GM23338 (cell line): ENCODE measurements around the gene MAPK8IP2. TPM values are rescaled to one million over a fixed set of nuclear protein-coding genes. Genes with fewer than 3 reads are reported as not detected.

Experiments
- ATAC-seq: fragments of 200-7000 bp; cut with Tn5 transposase; 3 replicates; pipeline ENCODE4 v1.9.1; 2020
- DNase-seq: peaks from one replicate; pipeline ENCODE4 v3.0.0-alpha.2; 2015; ENCODE audit warnings: low spot score
- H2AFZ ChIP-seq: fragments of 200-600 bp; sonication (generic); 2 replicates; pipeline ENCODE4 v1.8.0; 2016; ENCODE audit warnings: antibody characterized with exemption, mild to moderate bottlenecking, moderate library complexity
- H3F3A ChIP-seq: fragments of 200-600 bp; sonication (generic); replicated peaks from 2 replicates; pipeline ENCODE4 v1.8.0; 2017; ENCODE audit warnings: antibody characterized with exemption, mixed run types, low read depth
- H3K27ac ChIP-seq: fragments of 200-600 bp; sonication (generic); 2 replicates; pipeline ENCODE4 v1.6.1; 2016; ENCODE audit warnings: low read depth
- H3K27me3 ChIP-seq: fragments of 200-600 bp; sonication (generic); 2 replicates; pipeline ENCODE4 v1.8.0; 2016; ENCODE audit warnings: mild to moderate bottlenecking, mixed run types, moderate library complexity; ENCODE audit not compliant: insufficient read depth
- H3K36me3 ChIP-seq: fragments of 200-600 bp; sonication (generic); 2 replicates; pipeline ENCODE4 v1.8.0; 2016; ENCODE audit warnings: mild to moderate bottlenecking; ENCODE audit not compliant: insufficient read depth
- H3K4me1 ChIP-seq: fragments of 200-600 bp; sonication (generic); 2 replicates; pipeline ENCODE4 v1.8.0; 2016; ENCODE audit warnings: mild to moderate bottlenecking, moderate library complexity; ENCODE audit not compliant: insufficient read depth
- H3K4me2 ChIP-seq: fragments of 200-600 bp; sonication (generic); 2 replicates; pipeline ENCODE4 v1.7.1; 2017; ENCODE audit warnings: mixed run types
- H3K4me3 ChIP-seq: fragments of 200-600 bp; sonication (generic); 2 replicates; pipeline ENCODE4 v1.6.1; 2016; ENCODE audit warnings: mixed run types
- H3K79me2 ChIP-seq: fragments of 200-600 bp; sonication (generic); replicated peaks from 2 replicates; pipeline ENCODE4 v1.8.0; 2017; ENCODE audit warnings: mild to moderate bottlenecking; ENCODE audit not compliant: insufficient read depth
- H3K9me2 ChIP-seq: fragments of 200-600 bp; sonication (generic); 2 replicates; pipeline ENCODE4 v1.8.0; 2017; ENCODE audit not compliant: insufficient read depth
- H4K20me1 ChIP-seq: fragments of 200-600 bp; sonication (generic); replicated peaks from 2 replicates; pipeline ENCODE4 v1.8.0; 2017; ENCODE audit warnings: mild to moderate bottlenecking; ENCODE audit not compliant: insufficient read depth
- H3K27ac Mint-ChIP-seq: 2 replicates; pipeline ENCODE4 v1.8.0; 2020; ENCODE audit warnings: inconsistent platforms, mild to moderate bottlenecking, moderate library complexity, mixed read lengths
- H3K27me3 Mint-ChIP-seq: 3 replicates; pipeline ENCODE4 v1.8.0; 2022; ENCODE audit warnings: low read depth, mild to moderate bottlenecking, moderate library complexity, mixed read lengths, inconsistent platforms; ENCODE audit not compliant: insufficient read depth, poor library complexity
- H3K36me3 Mint-ChIP-seq: 3 replicates; pipeline ENCODE4 v1.8.0; 2021; ENCODE audit warnings: low read depth, mild to moderate bottlenecking, inconsistent platforms, moderate library complexity, mixed read lengths
- H3K4me1 Mint-ChIP-seq: 3 replicates; pipeline ENCODE4 v1.8.0; 2020; ENCODE audit warnings: mild to moderate bottlenecking, inconsistent platforms, mixed read lengths
- H3K4me3 Mint-ChIP-seq: 3 replicates; pipeline ENCODE4 v1.8.0; 2021; ENCODE audit warnings: moderate library complexity, mild to moderate bottlenecking, inconsistent platforms, mixed read lengths
- H3K9me3 Mint-ChIP-seq: 3 replicates; pipeline ENCODE4 v1.8.0; 2020; ENCODE audit warnings: moderate library complexity, mild to moderate bottlenecking, inconsistent platforms, mixed read lengths
- CTCF ChIP-seq, 2 experiments: fragments of 200-600 bp in 1 of 2; sonication (generic) in 1 of 2; conservative IDR thresholded peaks; 2 replicates each; pipeline versions ENCODE4 v1.5.1 to v1.6.1; 2016 to 2017; ENCODE audit warnings: antibody characterized with exemption in 2 of 2, low read depth in 2 of 2, mild to moderate bottlenecking in 2 of 2, moderate library complexity in 1 of 2
- EZH2 ChIP-seq: fragments of 200-600 bp; sonication (generic); IDR thresholded peaks from one replicate; pipeline ENCODE4 v1.8.0; 2017; ENCODE audit warnings: antibody characterized with exemption, mild to moderate bottlenecking, low read depth; ENCODE audit not compliant: unreplicated experiment
- polyA plus RNA-seq: library from polyadenylated mRNA; unstranded; fragments of >200 nt; fragmentation: Nextera tagmentation; extraction: Ambion mirVana; gene quantifications from 2 replicates; pipeline ENCODE4 v1.2.1, GENCODE V29; 2016
- total RNA-seq: library from RNA; depleted of rRNA; stranded (reverse); fragments of >200 nt; shearing (Covaris generic); gene quantifications from 2 replicates; pipeline ENCODE4 v1.2.3, GENCODE V29; 2014
- TF ChIP-seq, protein P1 (sequence below): fragments of 250-450 bp; sonication (Bioruptor Pico); IDR thresholded peaks from 2 replicates; pipeline ENCODE4 v1.5.0; 2020; ENCODE audit warnings: mild to moderate bottlenecking, moderate library complexity

MAPK8IP2 gene
- total and polyA plus RNA-seq, 2 experiments from 2014 or later = 0.15 to 3.5 TPM

DNA sequence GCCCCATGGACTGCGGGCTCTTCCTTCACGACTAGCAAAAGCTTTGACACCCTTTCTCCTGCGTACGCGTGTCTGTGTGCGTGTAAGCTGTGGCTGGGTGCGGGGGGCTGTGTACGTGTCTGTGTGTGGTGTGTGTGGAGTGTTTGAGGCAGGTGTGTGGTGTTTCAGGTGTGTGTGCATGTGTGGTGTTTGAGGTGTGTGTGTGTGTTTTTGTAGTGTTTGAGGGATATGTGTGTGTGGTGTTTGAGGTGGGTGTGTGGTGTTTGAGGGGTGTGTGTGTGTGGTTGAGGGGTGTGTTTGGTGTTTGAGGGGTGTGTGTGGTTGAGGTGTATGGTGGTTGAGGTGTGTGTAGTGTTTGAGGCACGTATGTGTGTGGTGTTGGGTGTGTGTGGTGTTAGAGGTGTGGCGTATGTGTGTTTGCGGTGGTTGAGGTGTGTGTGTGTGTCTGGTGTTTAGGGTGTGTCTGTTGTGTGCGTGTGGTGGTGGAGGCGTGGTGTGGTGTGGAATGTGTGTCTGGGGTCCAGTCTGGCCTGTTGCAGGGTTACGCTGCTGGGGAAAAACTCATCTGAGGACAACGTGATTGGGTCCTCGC is 28.0 kb downstream of the MAPK8IP2 start (continued):
- TF ChIP-seq, protein P1, sequence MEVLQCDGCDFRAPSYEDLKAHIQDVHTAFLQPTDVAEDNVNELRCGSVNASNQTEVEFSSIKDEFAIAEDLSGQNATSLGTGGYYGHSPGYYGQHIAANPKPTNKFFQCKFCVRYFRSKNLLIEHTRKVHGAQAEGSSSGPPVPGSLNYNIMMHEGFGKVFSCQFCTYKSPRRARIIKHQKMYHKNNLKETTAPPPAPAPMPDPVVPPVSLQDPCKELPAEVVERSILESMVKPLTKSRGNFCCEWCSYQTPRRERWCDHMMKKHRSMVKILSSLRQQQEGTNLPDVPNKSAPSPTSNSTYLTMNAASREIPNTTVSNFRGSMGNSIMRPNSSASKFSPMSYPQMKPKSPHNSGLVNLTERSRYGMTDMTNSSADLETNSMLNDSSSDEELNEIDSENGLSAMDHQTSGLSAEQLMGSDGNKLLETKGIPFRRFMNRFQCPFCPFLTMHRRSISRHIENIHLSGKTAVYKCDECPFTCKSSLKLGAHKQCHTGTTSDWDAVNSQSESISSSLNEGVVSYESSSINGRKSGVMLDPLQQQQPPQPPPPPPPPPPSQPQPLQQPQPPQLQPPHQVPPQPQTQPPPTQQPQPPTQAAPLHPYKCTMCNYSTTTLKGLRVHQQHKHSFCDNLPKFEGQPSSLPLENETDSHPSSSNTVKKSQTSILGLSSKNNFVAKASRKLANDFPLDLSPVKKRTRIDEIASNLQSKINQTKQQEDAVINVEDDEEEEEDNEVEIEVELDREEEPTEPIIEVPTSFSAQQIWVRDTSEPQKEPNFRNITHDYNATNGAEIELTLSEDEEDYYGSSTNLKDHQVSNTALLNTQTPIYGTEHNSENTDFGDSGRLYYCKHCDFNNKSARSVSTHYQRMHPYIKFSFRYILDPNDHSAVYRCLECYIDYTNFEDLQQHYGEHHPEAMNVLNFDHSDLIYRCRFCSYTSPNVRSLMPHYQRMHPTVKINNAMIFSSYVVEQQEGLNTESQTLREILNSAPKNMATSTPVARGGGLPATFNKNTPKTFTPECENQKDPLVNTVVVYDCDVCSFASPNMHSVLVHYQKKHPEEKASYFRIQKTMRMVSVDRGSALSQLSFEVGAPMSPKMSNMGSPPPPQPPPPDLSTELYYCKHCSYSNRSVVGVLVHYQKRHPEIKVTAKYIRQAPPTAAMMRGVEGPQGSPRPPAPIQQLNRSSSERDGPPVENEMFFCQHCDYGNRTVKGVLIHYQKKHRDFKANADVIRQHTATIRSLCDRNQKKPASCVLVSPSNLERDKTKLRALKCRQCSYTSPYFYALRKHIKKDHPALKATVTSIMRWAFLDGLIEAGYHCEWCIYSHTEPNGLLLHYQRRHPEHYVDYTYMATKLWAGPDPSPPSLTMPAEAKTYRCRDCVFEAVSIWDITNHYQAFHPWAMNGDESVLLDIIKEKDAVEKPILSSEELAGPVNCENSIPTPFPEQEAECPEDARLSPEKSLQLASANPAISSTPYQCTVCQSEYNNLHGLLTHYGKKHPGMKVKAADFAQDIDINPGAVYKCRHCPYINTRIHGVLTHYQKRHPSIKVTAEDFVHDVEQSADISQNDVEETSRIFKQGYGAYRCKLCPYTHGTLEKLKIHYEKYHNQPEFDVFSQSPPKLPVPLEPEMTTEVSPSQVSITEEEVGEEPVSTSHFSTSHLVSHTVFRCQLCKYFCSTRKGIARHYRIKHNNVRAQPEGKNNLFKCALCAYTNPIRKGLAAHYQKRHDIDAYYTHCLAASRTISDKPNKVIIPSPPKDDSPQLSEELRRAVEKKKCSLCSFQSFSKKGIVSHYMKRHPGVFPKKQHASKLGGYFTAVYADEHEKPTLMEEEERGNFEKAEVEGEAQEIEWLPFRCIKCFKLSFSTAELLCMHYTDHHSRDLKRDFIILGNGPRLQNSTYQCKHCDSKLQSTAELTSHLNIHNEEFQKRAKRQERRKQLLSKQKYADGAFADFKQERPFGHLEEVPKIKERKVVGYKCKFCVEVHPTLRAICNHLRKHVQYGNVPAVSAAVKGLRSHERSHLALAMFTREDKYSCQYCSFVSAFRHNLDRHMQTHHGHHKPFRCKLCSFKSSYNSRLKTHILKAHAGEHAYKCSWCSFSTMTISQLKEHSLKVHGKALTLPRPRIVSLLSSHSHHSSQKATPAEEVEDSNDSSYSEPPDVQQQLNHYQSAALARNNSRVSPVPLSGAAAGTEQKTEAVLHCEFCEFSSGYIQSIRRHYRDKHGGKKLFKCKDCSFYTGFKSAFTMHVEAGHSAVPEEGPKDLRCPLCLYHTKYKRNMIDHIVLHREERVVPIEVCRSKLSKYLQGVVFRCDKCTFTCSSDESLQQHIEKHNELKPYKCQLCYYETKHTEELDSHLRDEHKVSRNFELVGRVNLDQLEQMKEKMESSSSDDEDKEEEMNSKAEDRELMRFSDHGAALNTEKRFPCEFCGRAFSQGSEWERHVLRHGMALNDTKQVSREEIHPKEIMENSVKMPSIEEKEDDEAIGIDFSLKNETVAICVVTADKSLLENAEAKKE = no peak
- TF ChIP-seq EZH2 = no peak
- no peak for TF ChIP-seq CTCF (conservative IDR thresholded peaks at IDR 0.05; ENCODE audit: low read depth in 2 of 2)

DNA sequence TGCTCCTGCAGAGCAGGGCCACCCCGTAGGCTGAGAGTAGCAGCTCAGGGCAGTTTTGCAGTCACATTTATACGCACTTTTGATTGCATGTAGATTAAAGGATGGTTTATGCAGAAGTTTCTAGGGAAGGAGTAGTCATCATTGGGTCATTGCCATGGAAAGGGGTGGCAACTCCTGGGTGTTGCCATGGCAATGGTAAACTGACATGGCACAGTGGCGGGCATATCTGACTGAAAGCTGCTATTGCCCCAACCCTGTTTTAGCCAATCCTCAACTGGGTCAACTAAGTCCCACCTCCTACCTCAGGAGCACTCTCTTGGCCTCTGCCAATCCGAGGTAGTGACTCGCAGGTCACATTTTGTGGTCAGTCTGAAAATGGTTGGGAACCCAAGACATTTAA is 29.8 kb downstream of the MAPK8IP2 start:
- Mint-ChIP-seq H3K4me3 (no peak overlapping the region), H3K27ac (no peak overlapping the region), H3K4me1 (peaks cover 6% of the 10 kb centered on the region), H3K36me3 (no peaks in the 10 kb centered on the region), H3K9me3 (no peaks in the 10 kb centered on the region), H3K27me3 (peaks cover 7% of the 10 kb centered on the region)
- H3F3A ChIP-seq = peaks cover 6% of the 10 kb centered on the region; the same call in 1 of the 2 replicates
- no peaks in the 10 kb centered on the region for H3K9me2 ChIP-seq
- no peak overlapping the region for H3K4me3 ChIP-seq
- H3K36me3 ChIP-seq = no peaks in the 10 kb centered on the region
- H3K4me1 ChIP-seq = peaks cover 5% of the 10 kb centered on the region; the same call in 1 of the 2 replicates
- DNase-seq (no peak), ATAC-seq (no peak)
- no peak overlapping the region for H3K27ac ChIP-seq
- no peaks in the 10 kb centered on the region for H3K79me2 ChIP-seq
- peaks cover 12% of the 10 kb centered on the region for H3K27me3 ChIP-seq
- H2AFZ ChIP-seq = no peak overlapping the region
- H4K20me1 ChIP-seq = no peaks in the 10 kb centered on the region; the same call in 1 of the 2 replicates
- H3K4me2 ChIP-seq = no peak overlapping the region
- TF ChIP-seq EZH2 = no peak
